ENCODE results near the gene PTP4A2.
A peak's percentile ranks its signal among the peaks of the same experiment; 100 is the strongest.
"Not testable (repeated sequence)": the region's sequence is repeated elsewhere in the genome, so short reads cannot be mapped to it uniquely, and the experiment has no call there.

PTP4A2 gene

DNA sequence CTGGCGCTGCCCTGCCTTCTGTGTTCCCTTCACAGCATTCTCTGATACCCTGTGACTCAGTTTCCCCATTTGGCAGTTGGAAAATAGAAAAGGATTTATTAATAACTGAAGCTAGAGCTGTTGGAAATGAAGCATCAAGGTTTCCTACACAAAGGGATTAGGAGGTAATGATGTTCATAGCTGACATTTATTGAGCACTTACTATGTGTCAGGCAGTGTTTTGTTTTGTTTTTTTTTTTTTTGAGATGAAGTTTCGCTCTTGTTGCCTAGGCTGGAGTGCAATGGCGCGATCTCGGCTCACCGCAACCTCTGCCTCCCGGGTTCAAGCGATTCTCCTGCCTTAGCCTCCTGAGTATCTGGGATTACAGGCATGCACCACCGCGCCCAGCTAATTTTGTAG lies 7.5 kb upstream of the PTP4A2 start:
- not testable (repeated sequence) for DNase-seq

DNA sequence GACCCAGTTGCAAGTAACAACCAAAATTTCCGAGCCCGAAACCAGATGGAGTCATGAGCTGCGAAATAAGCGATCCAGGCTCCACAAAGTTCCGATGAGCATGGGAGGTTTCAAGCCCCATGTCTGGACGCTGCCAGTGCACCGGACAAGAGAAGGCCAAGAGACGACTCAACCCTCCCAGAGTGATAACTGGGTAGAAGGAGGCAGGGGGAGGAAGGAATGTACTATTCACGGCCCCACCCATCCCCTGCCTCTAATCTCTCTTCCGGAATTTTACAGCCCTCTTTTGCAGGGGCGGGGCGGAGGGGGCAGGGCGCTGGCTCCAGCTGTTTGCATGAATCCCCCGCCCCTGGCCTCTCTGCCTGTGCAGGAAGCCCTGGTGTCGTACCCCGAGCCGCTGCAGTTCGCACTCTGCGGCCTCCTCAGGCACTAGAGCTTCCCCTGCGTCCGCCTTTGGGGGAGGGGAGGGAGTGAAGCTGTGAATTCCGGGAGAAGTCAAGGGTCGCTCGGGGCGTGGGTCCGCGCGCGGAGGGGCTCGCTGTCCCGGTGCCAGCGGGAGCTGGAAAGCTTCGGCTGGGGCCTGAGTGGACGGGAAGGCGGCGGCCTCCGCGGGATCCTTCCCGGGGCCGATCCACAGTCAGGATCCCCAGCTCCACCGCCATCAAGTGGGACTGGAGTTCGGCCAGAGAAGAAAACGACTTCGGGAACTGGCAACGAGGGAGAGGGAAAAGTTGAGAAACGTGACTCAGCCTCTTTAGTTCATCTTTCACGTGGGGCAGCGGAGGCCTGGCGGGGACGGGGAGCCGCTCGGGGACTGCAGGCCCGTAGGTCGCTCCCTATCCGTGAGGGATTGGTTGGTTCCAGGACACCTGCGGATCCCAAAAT lies 6.3 kb upstream of the PTP4A2 start:
- DNase-seq = peak; percentile 94

DNA sequence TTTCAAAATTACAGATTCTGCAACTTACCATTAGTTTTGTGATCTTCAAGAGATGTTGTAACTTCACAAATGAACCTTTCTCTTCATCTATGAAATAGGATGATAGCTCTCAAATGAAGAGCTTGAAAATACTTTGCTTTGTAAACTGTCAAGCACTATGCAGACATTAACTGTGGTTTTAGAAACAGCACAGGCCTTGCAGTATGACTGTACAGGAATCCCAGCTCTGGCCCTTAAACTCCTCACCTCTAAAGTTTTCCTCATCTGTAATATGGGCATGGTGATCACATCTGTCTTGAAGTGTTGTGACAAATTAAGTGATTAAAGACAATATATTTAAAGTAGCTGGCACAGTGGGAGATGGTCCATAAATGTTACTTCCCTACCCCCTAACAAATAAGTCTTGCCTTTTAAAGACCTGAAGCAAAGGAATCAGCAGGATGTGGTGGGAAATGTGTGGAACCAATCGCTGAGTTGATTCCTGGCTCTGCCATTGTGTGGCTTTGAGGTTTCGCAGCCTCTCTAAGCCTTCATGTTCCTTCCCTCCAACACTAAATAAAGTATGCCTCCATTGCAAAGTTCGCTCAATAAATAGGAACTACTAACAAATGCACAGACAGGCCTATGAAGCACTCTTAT lies 5.5 kb upstream of the PTP4A2 start:
- no peak for DNase-seq

DNA sequence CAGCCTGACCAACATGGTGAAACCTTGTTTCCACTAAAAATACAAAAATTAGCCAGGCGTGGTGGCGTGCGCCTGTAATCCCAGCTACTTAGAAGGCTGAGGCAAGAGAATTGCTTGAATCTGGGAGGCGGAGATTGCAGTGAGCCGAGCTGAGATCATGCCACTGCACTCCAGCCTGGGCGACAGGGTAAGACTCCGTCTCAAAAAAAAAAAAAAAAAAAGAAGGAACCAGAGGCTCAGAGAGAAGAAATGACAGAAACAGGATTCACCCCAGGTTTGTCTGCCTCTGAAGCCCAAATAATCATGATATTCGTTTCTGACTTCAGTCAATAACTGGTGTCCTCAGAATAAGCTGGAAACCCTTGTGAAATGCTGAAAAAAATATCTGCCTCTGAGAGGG lies 3.9 kb upstream of the PTP4A2 start:
- DNase-seq = not testable (repeated sequence)

DNA sequence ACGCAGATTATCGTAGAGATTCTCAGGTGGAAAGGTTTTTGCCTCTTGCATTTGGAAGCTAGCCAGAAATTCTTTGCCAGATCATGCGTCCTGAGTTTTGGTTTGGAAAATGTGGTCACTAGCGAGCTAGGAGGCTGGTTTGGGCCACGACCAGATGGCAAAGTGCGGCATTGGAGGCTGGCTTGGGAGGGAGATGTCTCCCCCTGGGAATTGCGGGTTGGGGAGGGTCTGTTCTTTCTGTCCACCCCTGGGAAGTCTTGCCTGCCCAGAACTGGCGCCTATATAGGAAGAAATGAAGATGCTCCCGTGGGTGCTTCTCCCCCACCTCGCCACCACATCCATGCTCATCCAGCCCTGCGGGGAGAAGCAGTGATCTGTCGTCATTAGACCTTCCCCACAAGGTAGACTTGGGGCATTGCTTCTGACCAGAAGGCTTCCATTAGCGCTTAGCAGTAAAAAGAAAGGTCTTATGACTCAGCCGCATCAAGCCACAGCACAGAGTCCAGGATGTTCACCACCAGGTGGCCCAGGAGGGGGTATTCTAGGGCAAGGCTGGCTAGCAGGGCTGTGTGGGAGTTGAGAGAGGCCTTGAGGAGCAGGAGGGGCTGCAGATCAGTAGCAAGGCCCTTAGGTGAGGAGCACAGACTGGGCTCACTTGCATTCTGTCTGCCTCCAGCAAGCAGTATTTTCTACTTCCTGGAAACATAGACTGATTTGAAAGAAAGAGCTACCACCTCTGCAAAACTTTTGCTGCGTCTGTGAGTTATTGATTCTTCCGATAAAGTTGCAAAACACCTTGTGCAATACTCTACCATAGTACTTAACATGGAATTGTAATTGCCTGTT lies 1.5 kb upstream of the PTP4A2 start:
- DNase-seq = no peak

DNA sequence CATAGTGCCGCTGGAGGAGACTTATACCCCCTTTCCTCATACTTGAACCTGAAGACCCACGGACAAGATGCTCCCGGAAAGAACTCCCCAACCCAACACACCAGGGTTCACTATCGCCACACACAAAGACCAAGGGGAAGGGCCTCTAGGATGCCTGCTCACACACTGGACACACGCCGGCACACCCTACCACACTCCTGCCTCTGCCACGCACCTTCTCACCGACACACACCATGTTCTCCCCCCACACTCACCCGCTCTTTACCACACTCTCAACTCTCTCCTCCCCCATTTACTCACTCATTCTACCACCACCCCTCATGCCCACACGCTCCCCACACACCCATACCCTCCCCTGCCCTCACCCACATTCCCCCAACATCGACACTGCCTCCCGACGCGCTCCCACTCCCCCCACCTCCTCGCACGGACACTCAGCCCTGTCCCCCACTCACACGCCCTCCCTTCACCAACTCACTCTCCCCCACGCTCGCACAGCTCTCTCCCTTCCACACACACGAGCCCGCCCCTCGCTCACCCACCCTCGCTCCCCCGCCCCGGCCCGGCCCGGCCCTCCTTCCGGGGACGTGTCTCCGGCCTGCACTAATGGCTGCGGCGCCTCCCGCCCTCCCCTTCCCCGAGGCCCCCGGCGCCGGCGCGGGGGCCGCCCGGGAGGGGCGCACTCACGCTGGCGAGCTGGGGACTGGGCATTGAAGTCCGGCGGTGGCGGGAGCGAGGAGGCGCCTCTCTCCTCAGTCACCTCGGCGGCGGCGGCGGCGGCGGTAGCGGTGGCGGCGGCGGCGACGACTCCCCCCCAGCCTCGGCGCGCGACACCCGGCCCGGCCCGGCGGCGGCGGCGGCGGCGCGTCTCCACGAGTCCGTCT lies 626 bp downstream of the PTP4A2 start:
- DNase-seq = peak; percentile 90

DNA sequence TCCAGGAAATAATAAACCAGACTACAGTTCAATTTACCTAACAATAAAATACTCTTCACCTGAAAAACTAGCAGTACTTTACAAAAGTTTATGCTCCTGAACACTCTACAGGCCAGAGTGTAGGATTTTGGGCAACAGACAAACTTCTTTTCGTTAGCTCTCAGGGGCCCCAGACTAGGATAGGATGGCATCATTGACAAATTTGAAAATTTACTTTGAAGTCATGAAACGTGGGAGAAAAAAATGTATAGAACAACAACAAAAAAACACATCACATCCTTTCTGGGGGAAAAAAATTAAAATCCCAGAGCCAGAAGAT lies 1.2 kb downstream of the PTP4A2 start:
- no peak for DNase-seq

DNA sequence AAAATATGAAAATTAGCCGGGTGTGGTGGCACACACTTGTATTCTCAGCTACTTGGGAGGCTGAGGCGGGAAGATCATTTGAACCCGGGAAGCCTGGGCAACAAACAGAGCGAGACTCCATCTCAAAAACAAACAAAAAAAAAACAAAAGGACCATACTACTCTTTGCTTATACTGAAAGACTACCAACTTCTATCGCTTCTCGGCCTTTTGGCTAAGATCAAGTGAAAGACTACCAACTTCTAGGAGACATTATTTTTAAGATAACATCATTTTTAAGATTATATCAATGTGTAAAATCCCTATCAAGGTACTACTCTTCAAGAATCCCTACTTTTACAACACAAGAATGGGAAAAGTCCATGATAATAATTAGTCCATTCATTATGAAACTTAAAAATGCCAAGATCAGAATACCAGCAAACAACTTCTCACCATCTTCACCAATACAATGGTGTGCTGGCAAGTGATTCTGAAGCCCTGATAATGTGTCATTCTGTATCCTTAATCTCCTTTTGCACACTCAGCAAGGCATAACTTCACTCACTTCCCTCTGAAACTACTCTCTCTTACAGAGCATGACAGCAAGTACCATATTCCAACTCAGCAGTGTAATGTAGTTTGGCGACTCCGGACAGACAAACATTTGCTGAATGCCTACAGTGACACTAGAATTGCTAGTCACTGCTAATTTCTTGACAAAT lies 1.7 kb downstream of the PTP4A2 start:
- DNase-seq = no peak

DNA sequence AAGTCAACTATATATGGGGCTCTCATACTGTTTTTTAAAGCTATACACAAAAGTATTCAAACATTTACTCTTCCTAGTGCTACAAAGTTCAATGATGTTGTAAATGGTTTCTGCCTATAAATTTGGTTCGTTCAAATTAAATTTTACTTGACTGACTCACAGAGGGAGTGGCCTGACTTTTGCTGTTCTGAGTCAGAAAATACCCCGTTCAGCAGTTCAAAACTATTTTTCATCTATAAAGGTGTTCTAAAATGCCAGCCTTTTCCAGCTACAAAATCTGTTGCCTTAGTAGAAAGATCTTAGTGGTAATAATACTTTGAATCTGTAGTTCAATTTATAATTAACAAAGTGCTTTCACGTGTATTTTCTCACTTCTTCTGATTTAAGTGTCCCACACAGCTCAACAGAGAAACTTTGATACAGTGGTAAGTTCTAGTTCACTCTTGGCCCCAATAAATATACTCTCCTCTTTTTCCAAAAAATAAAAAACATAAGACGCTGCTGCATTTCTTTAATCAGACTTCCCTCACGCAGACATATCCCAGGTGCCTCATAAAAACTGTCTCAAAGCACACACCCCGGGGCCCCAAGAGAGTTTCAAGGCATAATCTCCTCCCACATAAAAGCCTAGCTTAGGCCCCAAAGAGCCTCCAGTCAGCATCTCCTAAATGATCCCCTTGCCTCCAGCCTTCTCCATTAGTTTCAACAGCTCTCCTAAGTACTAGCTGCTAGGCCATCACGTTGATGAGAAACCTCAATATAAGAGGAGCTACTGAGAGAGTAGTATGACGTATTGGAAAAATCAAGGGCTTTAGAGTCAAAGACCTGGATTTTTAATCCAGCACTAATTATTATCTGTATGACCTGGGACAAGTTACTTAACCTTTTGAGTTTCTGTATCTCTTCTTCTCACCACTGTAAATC lies 3.2 kb downstream of the PTP4A2 start:
- DNase-seq = no peak

DNA sequence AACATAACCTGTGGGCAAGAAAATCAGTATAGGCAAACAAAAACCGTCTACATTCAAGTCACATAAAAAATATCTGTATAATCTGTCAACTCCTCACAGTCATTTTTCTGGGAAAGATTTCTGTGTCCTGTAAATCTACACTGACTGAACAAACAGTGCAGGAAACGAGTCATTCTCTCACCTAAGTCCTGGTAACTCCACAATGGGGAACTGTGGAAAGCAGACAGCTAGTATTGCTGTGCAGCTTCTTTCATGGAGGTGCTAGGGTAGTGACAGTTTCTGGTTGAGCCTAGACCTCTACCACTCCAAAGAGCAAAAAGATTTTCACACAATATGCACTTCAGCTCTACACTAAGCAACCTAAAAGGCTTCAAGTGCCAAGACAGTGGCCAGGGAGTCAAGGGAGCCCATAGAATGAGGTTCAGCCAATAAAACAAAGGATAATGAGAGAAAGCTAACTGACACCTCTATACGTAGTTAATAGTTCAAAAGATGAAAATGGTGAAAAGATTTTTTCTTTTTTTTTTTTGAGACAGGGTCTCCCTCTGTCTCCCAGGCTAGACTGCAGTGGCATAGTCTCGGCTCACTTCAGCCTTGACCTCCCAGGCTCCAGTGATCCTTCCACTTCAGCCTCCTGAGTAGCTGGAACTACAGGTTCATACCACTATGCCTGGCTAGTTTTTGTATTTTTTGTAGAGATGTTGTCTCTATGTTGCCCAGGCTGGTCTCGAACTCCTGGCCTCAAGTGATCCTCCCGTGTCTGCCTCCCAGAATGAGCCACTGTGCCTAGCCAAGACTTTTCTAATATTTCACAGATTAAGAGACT lies 5.5 kb downstream of the PTP4A2 start:
- DNase-seq = no peak

DNA sequence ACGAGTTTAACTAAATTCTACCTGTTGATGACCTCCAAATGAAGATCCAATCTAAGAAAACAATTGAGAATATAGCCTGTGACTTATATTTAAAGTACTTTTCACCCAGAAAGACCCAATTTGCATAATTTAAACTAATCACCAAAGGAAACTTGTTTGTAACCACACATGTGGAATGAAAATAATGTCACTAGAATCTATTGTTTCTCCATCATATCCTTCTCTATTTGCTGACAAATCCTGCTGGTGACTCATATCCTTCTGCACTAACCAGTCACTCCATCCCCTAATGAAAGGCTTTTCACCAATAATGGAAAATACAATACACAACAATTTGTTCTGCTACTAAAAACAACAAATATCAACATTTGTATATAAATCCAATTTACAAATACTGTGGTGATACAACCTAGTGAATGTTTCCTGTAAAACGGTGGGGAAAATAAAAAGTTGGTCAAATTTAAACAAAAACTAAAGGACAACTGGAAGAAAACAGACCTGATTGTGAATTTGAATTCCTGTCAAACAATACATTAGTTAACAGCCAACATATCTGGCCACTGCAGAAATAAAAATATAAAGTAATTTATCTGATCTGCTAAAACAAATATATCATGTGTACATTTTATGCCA lies 6.5 kb downstream of the PTP4A2 start:
- DNase-seq = no peak

DNA sequence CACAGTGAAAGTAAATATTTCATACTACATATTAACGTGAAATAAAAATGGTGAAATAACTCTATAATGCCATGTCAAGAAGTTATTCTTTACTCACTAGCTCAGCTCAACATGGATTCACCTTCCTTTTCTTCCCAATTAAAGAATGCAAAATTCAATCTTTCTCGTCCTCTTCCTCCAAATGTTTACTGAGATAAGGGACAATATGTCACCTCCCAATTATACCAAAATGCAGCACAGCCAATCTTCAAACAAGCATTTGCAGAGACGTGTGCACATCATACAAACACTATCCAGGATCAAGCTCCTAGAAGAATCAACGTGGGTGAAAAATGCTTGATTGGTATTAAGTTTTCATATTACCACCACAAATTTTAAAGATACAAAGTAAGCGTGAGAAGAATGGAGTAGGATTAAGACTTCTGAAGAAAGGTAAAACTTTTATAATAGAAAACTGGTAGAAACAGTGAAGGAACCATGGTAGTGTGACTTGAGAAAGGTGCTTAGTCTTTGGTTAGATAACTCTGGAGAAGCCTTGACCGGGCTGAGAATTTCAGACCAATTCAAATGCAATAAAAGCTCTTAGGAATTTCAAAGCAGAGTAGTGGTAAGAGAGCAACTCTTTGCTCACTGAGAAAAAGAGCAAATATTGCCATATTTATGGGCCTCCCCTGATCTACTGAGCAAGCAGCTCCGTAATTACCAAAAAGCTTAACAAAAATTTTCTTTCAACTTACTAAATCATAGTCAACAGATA lies 7.2 kb downstream of the PTP4A2 start:
- no peak for DNase-seq

DNA sequence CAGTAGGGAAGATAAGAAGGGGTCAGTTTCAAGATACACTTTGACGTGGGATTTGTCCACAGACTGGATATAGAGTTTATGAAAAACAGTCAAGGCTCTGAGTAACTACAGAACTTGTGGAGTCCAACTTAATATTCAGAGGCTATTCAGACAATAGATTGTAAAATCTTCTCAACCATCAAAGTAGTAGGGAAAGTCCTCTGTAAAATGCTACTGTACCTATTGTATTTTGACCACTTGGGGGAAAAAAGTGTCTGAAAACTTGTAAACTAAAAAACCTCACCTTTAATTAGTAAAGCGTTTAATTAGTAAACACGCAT lies 10.5 kb downstream of the PTP4A2 start:
- no peak for DNase-seq

DNA sequence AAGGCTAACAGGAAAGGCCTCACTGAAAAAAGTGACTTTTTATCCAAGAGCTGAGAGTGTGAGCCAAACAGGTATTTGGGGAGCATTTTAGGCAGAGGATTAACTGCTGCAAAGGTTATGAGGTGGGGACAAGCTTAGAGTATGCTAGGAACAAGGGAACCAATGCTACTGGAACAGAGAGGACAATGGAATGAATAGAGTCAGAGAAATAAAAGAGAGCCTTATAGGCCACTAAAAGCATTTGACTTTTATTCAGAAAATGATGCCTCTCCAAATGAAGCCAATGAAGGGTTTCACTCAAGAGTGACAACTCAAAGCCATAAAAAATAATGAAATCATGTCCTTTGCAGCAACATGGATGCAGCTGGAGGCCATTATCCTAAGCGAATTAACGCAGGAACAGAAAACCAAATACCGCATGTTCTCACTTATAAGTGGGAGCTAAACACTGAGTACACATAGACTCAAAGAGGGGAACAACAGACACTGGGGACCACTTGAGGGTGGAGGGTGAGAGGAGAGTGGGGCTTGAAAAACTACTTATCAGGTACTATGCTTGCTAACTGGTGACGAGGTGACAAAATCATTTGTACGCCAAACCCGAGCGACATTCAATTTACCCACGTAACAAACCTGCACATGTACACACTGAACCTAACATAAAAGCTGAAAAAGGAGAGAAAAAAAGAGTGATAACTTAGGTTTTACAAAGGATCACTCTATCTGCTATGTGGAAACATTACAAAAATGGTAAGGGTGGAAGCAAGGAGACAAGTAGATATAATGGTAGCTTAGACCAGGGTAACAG lies 11.1 kb downstream of the PTP4A2 start:
- no peak for DNase-seq

DNA sequence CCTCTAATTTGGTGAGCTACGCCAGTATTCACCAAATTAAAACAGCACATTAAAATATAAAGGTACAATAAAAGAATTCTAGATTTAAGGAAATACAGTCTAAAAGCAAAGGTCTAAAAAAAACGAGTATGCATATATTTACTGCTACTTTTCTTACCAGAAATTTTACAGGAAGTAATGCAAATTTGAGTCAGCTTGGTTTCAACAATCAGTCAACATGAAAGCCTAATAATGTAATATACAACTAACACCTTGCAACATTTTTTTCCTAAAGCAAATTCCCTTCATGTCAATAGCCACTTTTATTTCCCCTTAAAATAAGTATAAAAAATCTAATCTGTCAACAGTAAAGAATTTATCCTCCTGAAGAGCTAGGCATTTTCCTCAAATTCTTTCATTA lies 11.9 kb downstream of the PTP4A2 start:
- no peak for DNase-seq

DNA sequence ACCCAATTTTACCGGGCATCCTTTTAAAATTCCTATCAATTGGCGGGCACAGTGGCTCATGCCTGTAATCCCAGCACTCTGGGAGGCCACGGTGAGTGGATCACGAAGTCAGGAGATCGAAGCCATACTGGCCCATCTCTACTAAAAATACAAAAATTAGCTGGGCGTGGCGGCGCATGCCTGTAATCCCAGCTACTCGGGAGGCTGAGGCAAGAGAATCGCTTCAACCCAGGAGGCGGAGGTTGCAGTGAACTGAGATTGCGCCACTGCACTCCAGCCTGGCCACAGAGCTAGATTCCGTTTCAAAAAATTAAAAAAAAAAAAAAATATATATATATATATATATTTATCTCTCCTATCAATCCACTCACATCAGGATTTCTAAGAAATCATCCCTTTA lies 12.3 kb downstream of the PTP4A2 start:
- not testable (repeated sequence) for DNase-seq

DNA sequence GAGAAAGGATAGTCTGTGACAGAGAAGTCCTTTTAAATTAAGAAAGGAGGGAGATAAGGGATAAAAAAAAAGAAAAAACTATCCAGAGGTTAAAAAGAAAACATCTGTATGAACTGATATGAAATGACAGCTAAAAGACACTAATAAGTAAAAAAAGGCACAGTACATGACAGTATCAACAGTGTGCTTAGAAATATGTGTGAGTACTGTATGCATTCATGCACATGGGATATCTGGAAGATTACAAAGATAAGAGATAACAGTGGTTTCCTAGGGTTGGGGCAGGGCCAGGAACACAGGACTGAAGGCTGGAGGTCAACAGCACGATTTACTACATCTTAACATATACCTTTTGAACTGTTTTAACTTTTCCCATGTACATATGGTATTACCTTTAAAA lies 13.3 kb downstream of the PTP4A2 start:
- DNase-seq = no peak

Data from eye (tissue), 1 donor.